Smooth muscle cell (in vitro differentiated cells): Measurements from ENCODE around the gene CLEC9A. TPM values are rescaled to one million over a fixed set of nuclear protein-coding genes. Genes with fewer than 3 reads are reported as not detected.

ENCODE experiments used
- DNase-seq: peaks from one replicate; lab custom pipeline; 2025; ENCODE audit not compliant: unreplicated experiment; lab: John Stamatoyannopoulos, UW
- H2AFZ ChIP-seq: fragments of 200-600 bp; sonication (generic); 2 replicates; pipeline ENCODE4 v1.6.0; 2016; ENCODE audit warnings: antibody characterized with exemption, low read depth, mild to moderate bottlenecking
- H3F3A ChIP-seq: fragments of 200-600 bp; sonication (generic); 2 replicates; pipeline ENCODE4 v1.6.0; 2017; ENCODE audit warnings: antibody characterized with exemption, low read depth
- H3K27ac ChIP-seq: fragments of 200-600 bp; sonication (generic); 2 replicates; pipeline ENCODE4 v1.5.1; 2016; ENCODE audit warnings: low read depth, mild to moderate bottlenecking
- H3K27me3 ChIP-seq: fragments of 200-600 bp; sonication (generic); 2 replicates; pipeline ENCODE4 v1.6.1; 2016; ENCODE audit warnings: low read depth, mild to moderate bottlenecking
- H3K36me3 ChIP-seq: fragments of 200-600 bp; sonication (generic); 2 replicates; pipeline ENCODE4 v1.5.1; 2016; ENCODE audit warnings: low read depth
- H3K4me1 ChIP-seq: fragments of 200-600 bp; sonication (generic); 2 replicates; pipeline ENCODE4 v1.5.1; 2016; ENCODE audit warnings: low read depth
- H3K4me2 ChIP-seq: fragments of 200-600 bp; sonication (generic); 2 replicates; pipeline ENCODE4 v1.6.0; 2016; ENCODE audit warnings: mild to moderate bottlenecking
- H3K4me3 ChIP-seq: fragments of 200-600 bp; sonication (generic); 2 replicates; pipeline ENCODE4 v1.5.1; 2016; ENCODE audit warnings: mild to moderate bottlenecking
- H3K79me2 ChIP-seq: fragments of 200-600 bp; sonication (generic); 2 replicates; pipeline ENCODE4 v1.6.0; 2016; ENCODE audit warnings: low read depth, mild to moderate bottlenecking
- H3K9ac ChIP-seq: fragments of 200-600 bp; sonication (generic); 2 replicates; pipeline ENCODE4 v1.6.0; 2016; ENCODE audit warnings: low read depth
- H3K9me3 ChIP-seq: fragments of 200-600 bp; sonication (generic); replicated peaks from 2 replicates; pipeline ENCODE4 v1.5.1; 2016; ENCODE audit warnings: low read depth
- H4K20me1 ChIP-seq: fragments of 200-600 bp; sonication (generic); 2 replicates; pipeline ENCODE4 v1.6.0; 2016; ENCODE audit warnings: low read depth
- CTCF ChIP-seq: fragments of 200-600 bp; sonication (generic); IDR thresholded peaks from 2 replicates; pipeline ENCODE4 v1.5.1; 2017; ENCODE audit warnings: borderline replicate concordance, mild to moderate bottlenecking, antibody characterized with exemption; ENCODE audit not compliant: insufficient read depth, poor library complexity, severe bottlenecking
- WGBS: methylation state at CpG from one replicate; pipeline ENCODE4 v1.1.7; 2016; ENCODE audit warnings: low lambda C conversion rate; 5-methylcytosine and 5-hydroxymethylcytosine counted together
- polyA plus RNA-seq: library from polyadenylated mRNA; unstranded; fragments of >200 nt; fragmentation: Nextera tagmentation; extraction: Ambion mirVana; gene quantifications from 2 replicates; pipeline ENCODE4 v1.2.1, GENCODE V29; 2016
- total RNA-seq: library from RNA; depleted of rRNA; stranded (reverse); fragments of >200 nt; gene quantifications from 2 replicates; pipeline ENCODE4 v1.2.3, GENCODE V29; 2014

The CLEC9A gene
- total and polyA plus RNA-seq, 2 experiments from 2014 or later: not detected

GRCh38 chr12:10113920-10114319 lies 83.4 kb downstream of the CLEC9A start:
- no peaks in the 10 kb centered on the region for H3K27me3 ChIP-seq
- no peaks in the 10 kb centered on the region for H3K9me3 ChIP-seq
- DNase-seq: no peak
- no peak overlapping the region for H3K4me3 ChIP-seq
- no peaks in the 10 kb centered on the region for H3K79me2 ChIP-seq
- no peaks in the 10 kb centered on the region for H3K36me3 ChIP-seq
- H3F3A ChIP-seq: no peaks in the 10 kb centered on the region
- WGBS: 76% methylated on average over 1 of the region's 1 CpG
- H3K4me1 ChIP-seq: no peaks in the 10 kb centered on the region
- TF ChIP-seq CTCF: no peak
- H2AFZ ChIP-seq: no peak overlapping the region
- H4K20me1 ChIP-seq: no peaks in the 10 kb centered on the region
- H3K9ac ChIP-seq: no peak overlapping the region
- no peak overlapping the region for H3K27ac ChIP-seq
- H3K4me2 ChIP-seq: no peak overlapping the region

- no peaks in the 10 kb centered on the region for H3F3A ChIP-seq
Observed at GRCh38 chr12:10115311-10115710, 84.8 kb downstream of the CLEC9A start.

More at GRCh38 chr12:10115311-10115710, 84.8 kb downstream of the CLEC9A start:
- no peaks in the 10 kb centered on the region for H3K27me3 ChIP-seq
- H3K79me2 ChIP-seq: no peaks in the 10 kb centered on the region
- no peak overlapping the region for H3K4me2 ChIP-seq
- no peaks in the 10 kb centered on the region for H4K20me1 ChIP-seq
- TF ChIP-seq CTCF: no peak
- DNase-seq: no peak
- 81% methylated on average over 15 of the region's 15 CpGs for WGBS
- no peaks in the 10 kb centered on the region for H3K9me3 ChIP-seq
- H3K4me1 ChIP-seq: no peaks in the 10 kb centered on the region
- no peak overlapping the region for H3K4me3 ChIP-seq
- no peak overlapping the region for H2AFZ ChIP-seq
- no peaks in the 10 kb centered on the region for H3K36me3 ChIP-seq
- H3K9ac ChIP-seq: no peak overlapping the region
- no peak overlapping the region for H3K27ac ChIP-seq

Other genes with a start within 250 kb of the CLEC9A start
- gene KLRF1, start 203.2 kb upstream of the CLEC9A start, total RNA-seq: not detected in 2 replicates
- gene KLRF1, start 203.2 kb upstream of the CLEC9A start, polyA plus RNA-seq: not detected in 2 replicates
- gene CLEC2B, start 161.3 kb upstream of the CLEC9A start, total RNA-seq: 13.6 and 14.0 TPM in 2 replicates
- 8.0 and 12.0 TPM in 2 replicates for gene CLEC2B, start 161.3 kb upstream of the CLEC9A start, polyA plus RNA-seq
- not detected in 2 replicates for gene KLRF2, start 149.2 kb upstream of the CLEC9A start, total RNA-seq
- gene KLRF2, start 149.2 kb upstream of the CLEC9A start, polyA plus RNA-seq: 0.43 TPM in 1 of 2 replicates, not detected in the other
- gene CLEC2A, start 98.3 kb upstream of the CLEC9A start, total RNA-seq: not detected in 2 replicates
- gene CLEC2A, start 98.3 kb upstream of the CLEC9A start, polyA plus RNA-seq: 0.67 and 1.7 TPM in 2 replicates
- gene CLEC12A, start 59.3 kb upstream of the CLEC9A start, total RNA-seq: 1.2 and 2.3 TPM in 2 replicates
- 0.40 and 1.7 TPM in 2 replicates for gene CLEC12A, start 59.3 kb upstream of the CLEC9A start, polyA plus RNA-seq
- gene CLEC1B, start 31.6 kb upstream of the CLEC9A start, total RNA-seq: 2.5 and 2.9 TPM in 2 replicates
- 2.8 and 4.1 TPM in 2 replicates for gene CLEC1B, start 31.6 kb upstream of the CLEC9A start, polyA plus RNA-seq
- gene CLEC12B, start 20.1 kb upstream of the CLEC9A start, total RNA-seq: not detected in 2 replicates
- not detected in 2 replicates for gene CLEC12B, start 20.1 kb upstream of the CLEC9A start, polyA plus RNA-seq
- 0.40 TPM in 1 of 2 replicates, not detected in the other for gene CLEC1A, start 68.3 kb downstream of the CLEC9A start, total RNA-seq
- 0.70 TPM in 1 of 2 replicates, not detected in the other for gene CLEC1A, start 68.3 kb downstream of the CLEC9A start, polyA plus RNA-seq
- gene CLEC7A, start 99.5 kb downstream of the CLEC9A start, total RNA-seq: 0.27 TPM in 1 of 2 replicates, not detected in the other
- 0.41 TPM in 1 of 2 replicates, not detected in the other for gene CLEC7A, start 99.5 kb downstream of the CLEC9A start, polyA plus RNA-seq
- gene OLR1, start 141.4 kb downstream of the CLEC9A start, total RNA-seq: 7.4 and 14.5 TPM in 2 replicates
- 5.4 and 6.7 TPM in 2 replicates for gene OLR1, start 141.4 kb downstream of the CLEC9A start, polyA plus RNA-seq
- 1.6 and 2.0 TPM in 2 replicates for gene TMEM52B, start 148.3 kb downstream of the CLEC9A start, total RNA-seq
- 0.77 and 4.5 TPM in 2 replicates for gene TMEM52B, start 148.3 kb downstream of the CLEC9A start, polyA plus RNA-seq
- 83.4 and 101 TPM in 2 replicates for gene GABARAPL1, start 182.2 kb downstream of the CLEC9A start, total RNA-seq
- 87.3 and 90.0 TPM in 2 replicates for gene GABARAPL1, start 182.2 kb downstream of the CLEC9A start, polyA plus RNA-seq